H9 (cell line): ENCODE measurements around the gene EVX2. TPM values are rescaled to one million over a fixed set of nuclear protein-coding genes. Genes with fewer than 3 reads are reported as not detected.

Source experiments
- DNase-seq: peaks from one replicate; pipeline ENCODE4 v3.0.0-alpha.2; 2017
- H2AFZ ChIP-seq: one replicate; pipeline ENCODE4 v1.6.1; 2013; ENCODE audit warnings: mild to moderate bottlenecking, low read length, control low read depth, moderate library complexity
- H2AK5ac ChIP-seq: 2 replicates; pipeline ENCODE4 v1.6.1; 2013; ENCODE audit warnings: low read length, control low read depth, mixed read lengths; ENCODE audit not compliant: insufficient read length
- H2BK120ac ChIP-seq: one replicate; pipeline ENCODE4 v1.6.1; 2013; ENCODE audit warnings: low read depth, mild to moderate bottlenecking, low read length, control low read depth, inconsistent platforms; ENCODE audit not compliant: poor library complexity, severe bottlenecking
- H2BK12ac ChIP-seq: 2 replicates; pipeline ENCODE4 v1.6.1; 2013; ENCODE audit warnings: low read length, control low read depth, mixed read lengths, low read depth; ENCODE audit not compliant: insufficient read length
- H2BK15ac ChIP-seq: 2 replicates; pipeline ENCODE4 v1.6.1; 2013; ENCODE audit warnings: low read depth, low read length, control low read depth
- H2BK20ac ChIP-seq: one replicate; pipeline ENCODE4 v1.6.1; 2013; ENCODE audit warnings: low read depth, mild to moderate bottlenecking, low read length, control low read depth, inconsistent platforms; ENCODE audit not compliant: poor library complexity, severe bottlenecking
- H2BK5ac ChIP-seq: 2 replicates; pipeline ENCODE4 v1.6.1; 2013; ENCODE audit warnings: low read length, control low read depth, mixed read lengths; ENCODE audit not compliant: insufficient read length
- H3K14ac ChIP-seq: 2 replicates; pipeline ENCODE4 v1.6.1; 2013; ENCODE audit warnings: low read length, control low read depth; ENCODE audit not compliant: insufficient read depth
- H3K18ac ChIP-seq: 2 replicates; pipeline ENCODE4 v1.6.1; 2013; ENCODE audit warnings: low read depth, mild to moderate bottlenecking, mixed read lengths, low read length, control low read depth; ENCODE audit not compliant: insufficient read length
- H3K23ac ChIP-seq: 2 replicates; pipeline ENCODE4 v1.6.1; 2013; ENCODE audit warnings: low read length, control low read depth, mixed read lengths, low read depth; ENCODE audit not compliant: insufficient read length
- H3K23me2 ChIP-seq: 2 replicates; pipeline ENCODE4 v1.6.1; 2013; ENCODE audit warnings: low read depth, mild to moderate bottlenecking, mixed read lengths, low read length, control low read depth; ENCODE audit not compliant: insufficient read length, poor library complexity, severe bottlenecking
- H3K27ac ChIP-seq: 2 replicates; pipeline ENCODE4 v1.5.1; 2013; ENCODE audit warnings: low read length, control low read depth, mixed read lengths, low read depth; ENCODE audit not compliant: insufficient read length
- H3K27me3 ChIP-seq: 2 replicates; pipeline ENCODE4 v1.6.1; 2013; ENCODE audit warnings: low read length, control low read depth, inconsistent platforms; ENCODE audit not compliant: insufficient read depth
- H3K4ac ChIP-seq: 2 replicates; pipeline ENCODE4 v1.6.1; 2013; ENCODE audit warnings: low read depth, mild to moderate bottlenecking, control low read depth, inconsistent platforms, low read length, moderate library complexity
- H3K4me1 ChIP-seq: 2 replicates; pipeline ENCODE4 v1.6.1; 2013; ENCODE audit warnings: low read length, control low read depth, inconsistent platforms; ENCODE audit not compliant: insufficient read depth
- H3K4me2 ChIP-seq: 2 replicates; pipeline ENCODE4 v1.6.1; 2013; ENCODE audit warnings: low read length, control low read depth, mixed read lengths; ENCODE audit not compliant: insufficient read length, insufficient read depth
- H3K56ac ChIP-seq: 2 replicates; pipeline ENCODE4 v1.6.1; 2013; ENCODE audit warnings: low read depth, mild to moderate bottlenecking, mixed read lengths, low read length, control low read depth; ENCODE audit not compliant: insufficient read length
- H3K79me1 ChIP-seq: 2 replicates; pipeline ENCODE4 v1.6.1; 2013; ENCODE audit warnings: low read depth, mild to moderate bottlenecking, moderate library complexity, low read length, control low read depth, inconsistent platforms; ENCODE audit not compliant: insufficient read depth, poor library complexity, severe bottlenecking
- H3K79me2 ChIP-seq: 2 replicates; pipeline ENCODE4 v1.6.1; 2013; ENCODE audit warnings: low read length, control low read depth, inconsistent platforms; ENCODE audit not compliant: insufficient read depth
- H3K9ac ChIP-seq: 2 replicates; pipeline ENCODE4 v1.6.1; 2013; ENCODE audit warnings: low read length, control low read depth, mixed read lengths; ENCODE audit not compliant: insufficient read length; ENCODE audit errors: extremely low read depth
- H3K9me3 ChIP-seq: one replicate; pipeline ENCODE4 v1.6.1; 2013; ENCODE audit warnings: low read depth, low read length, inconsistent platforms; ENCODE audit not compliant: control insufficient read depth
- H3T11ph ChIP-seq: one replicate; pipeline ENCODE4 v1.6.1; 2013; ENCODE audit warnings: mild to moderate bottlenecking, low read length, control low read depth, inconsistent platforms
- H4K20me1 ChIP-seq: one replicate; pipeline ENCODE4 v1.6.1; 2013; ENCODE audit not compliant: control insufficient read depth, insufficient read length, insufficient read depth
- H4K5ac ChIP-seq: 2 replicates; pipeline ENCODE4 v1.6.1; 2013; ENCODE audit warnings: low read depth, mild to moderate bottlenecking, mixed read lengths, low read length, control low read depth; ENCODE audit not compliant: insufficient read length
- H4K8ac ChIP-seq: replicated peaks from 2 replicates; pipeline ENCODE4 v1.6.1; 2013; ENCODE audit warnings: low read length, control low read depth, mixed read lengths, low read depth; ENCODE audit not compliant: insufficient read length
- H4K91ac ChIP-seq: 2 replicates; pipeline ENCODE4 v1.6.1; 2013; ENCODE audit warnings: low read depth, mild to moderate bottlenecking, moderate library complexity, mixed read lengths, low read length, control low read depth; ENCODE audit not compliant: insufficient read length
- H3K27ac Mint-ChIP-seq, 3 experiments: 2 replicates in 2 of 3; 3 replicates in 1 of 3; pipeline ENCODE4 v1.8.0; 2020 to 2021; ENCODE audit warnings: mixed read lengths in 3 of 3, mild to moderate bottlenecking in 1 of 3, moderate library complexity in 1 of 3
- H3K27me3 Mint-ChIP-seq: 2 replicates; pipeline ENCODE4 v1.8.0; 2021; ENCODE audit warnings: low read depth, mild to moderate bottlenecking, moderate library complexity, mixed read lengths
- H3K36me3 Mint-ChIP-seq, 3 experiments: 2 replicates in 2 of 3; 3 replicates in 1 of 3; pipeline ENCODE4 v1.8.0; 2020 to 2021; ENCODE audit warnings: low read depth in 3 of 3, mixed read lengths in 3 of 3; ENCODE audit not compliant: insufficient read depth in 1 of 3
- H3K4me1 Mint-ChIP-seq, 2 experiments: 2 replicates each; pipeline ENCODE4 v1.8.0; 2020; ENCODE audit warnings: mixed read lengths in 2 of 2
- H3K4me3 Mint-ChIP-seq, 2 experiments: 2 replicates in 1 of 2; 3 replicates in 1 of 2; pipeline ENCODE4 v1.8.0; 2020 to 2021; ENCODE audit warnings: mild to moderate bottlenecking in 2 of 2, mixed read lengths in 2 of 2, moderate library complexity in 1 of 2
- H3K9me3 Mint-ChIP-seq, 2 experiments: 2 replicates in 1 of 2; 3 replicates in 1 of 2; pipeline ENCODE4 v1.8.0; 2020; ENCODE audit warnings: mild to moderate bottlenecking in 2 of 2, mixed read lengths in 2 of 2, moderate library complexity in 1 of 2
- CTCF ChIP-seq: fragments of 200-600 bp; sonication (generic); conservative IDR thresholded peaks from 3 replicates; pipeline ENCODE4 v1.8.0; 2021; ENCODE audit warnings: antibody characterized with exemption, mild to moderate bottlenecking
- WGBS: extraction: QIAGEN DNeasy Blood & Tissue Kit; methylation state at CpG from one replicate; pipeline ENCODE4 v1.1.7; 2013; ENCODE audit warnings: missing lambda C conversion rate, low lambda C conversion rate, mixed read lengths; ENCODE audit not compliant: insufficient read length; ENCODE audit errors: extremely low coverage; 5-methylcytosine and 5-hydroxymethylcytosine counted together
- total RNA-seq: library from RNA; stranded (reverse); gene quantifications from 2 replicates; pipeline ENCODE4 v1.2.1, GENCODE V29; 2021

Gene EVX2
- total RNA-seq, 1 experiment from 2014 or later: not detected

- Histone ChIP-seq H3K9me3 (no peaks in the 10 kb centered on the region), H3K4me2 (no peak overlapping the region), H2AK5ac (no peak overlapping the region), H3K79me2 (no peaks in the 10 kb centered on the region), H4K5ac (no peak overlapping the region), H3K14ac (no peak overlapping the region), H3K9ac (no peak overlapping the region), H2BK20ac (no peak overlapping the region), H3K4me1 (no peaks in the 10 kb centered on the region), H3K23me2 (peaks cover 2% of the 10 kb centered on the region), H4K91ac (no peak overlapping the region), H4K8ac (no peak overlapping the region), H3K4ac (no peak overlapping the region), H2AFZ (no peak overlapping the region), H3K18ac (no peak overlapping the region), H3K56ac (no peak overlapping the region), H2BK12ac (no peak overlapping the region), H3K27me3 (peaks cover 98% of the 10 kb centered on the region), H3K27ac (no peak overlapping the region), H4K20me1 (peaks cover 4% of the 10 kb centered on the region), H3K23ac (no peak overlapping the region), H3K79me1 (no peaks in the 10 kb centered on the region), H3T11ph (no peak overlapping the region), H2BK15ac (no peak overlapping the region), H2BK5ac (no peak overlapping the region), H2BK120ac (no peak overlapping the region)
- Mint-ChIP-seq H3K27me3 (peaks cover 100% of the 10 kb centered on the region), H3K36me3 (peaks cover 0 to 3% (median 0%) of the 10 kb centered on the region in 3 experiments; a peak in 2 of 7 replicates), H3K4me1 (peaks cover 0 to 11% of the 10 kb centered on the region in 2 experiments; a peak in 2 of 4 replicates), H3K9me3 (peaks cover 10 to 23% of the 10 kb centered on the region in 2 experiments), H3K4me3 (peak overlapping the region in 1 of 2 experiments; percentile 9; a peak in 1 of 5 replicates), H3K27ac (no peak overlapping the region)
- peak; percentile 17 for DNase-seq
- no CpG with 5 or more reads among the region's 11 CpGs for WGBS
- TF ChIP-seq CTCF: no peak
These were observed 34.1 kb upstream of the EVX2 start for GRCh38 chr2:176117823-176118371.
